Stimulated activated CD4-positive, alpha-beta T cell treated with anti-CD3 and anti-CD28 coated beads, Interleukin-1b, Interleukin-23, amount 100 ng/mL, for 48 hours (primary cell): ENCODE measurements around the gene LRRC2.

Source experiments
- DNase-seq: peaks from one replicate; pipeline ENCODE4 v3.0.0-alpha.2; 2020

LRRC2 gene

GRCh38 chr3:46472736-46473135, 93.4 kb downstream of the LRRC2 start:
- no peak for DNase-seq

- DNase-seq = no peak
Observed at GRCh38 chr3:46471371-46471914, 94.7 kb downstream of the LRRC2 start.

GRCh38 chr3:46470831-46471230, 95.3 kb downstream of the LRRC2 start:
- DNase-seq = no peak

DNA sequence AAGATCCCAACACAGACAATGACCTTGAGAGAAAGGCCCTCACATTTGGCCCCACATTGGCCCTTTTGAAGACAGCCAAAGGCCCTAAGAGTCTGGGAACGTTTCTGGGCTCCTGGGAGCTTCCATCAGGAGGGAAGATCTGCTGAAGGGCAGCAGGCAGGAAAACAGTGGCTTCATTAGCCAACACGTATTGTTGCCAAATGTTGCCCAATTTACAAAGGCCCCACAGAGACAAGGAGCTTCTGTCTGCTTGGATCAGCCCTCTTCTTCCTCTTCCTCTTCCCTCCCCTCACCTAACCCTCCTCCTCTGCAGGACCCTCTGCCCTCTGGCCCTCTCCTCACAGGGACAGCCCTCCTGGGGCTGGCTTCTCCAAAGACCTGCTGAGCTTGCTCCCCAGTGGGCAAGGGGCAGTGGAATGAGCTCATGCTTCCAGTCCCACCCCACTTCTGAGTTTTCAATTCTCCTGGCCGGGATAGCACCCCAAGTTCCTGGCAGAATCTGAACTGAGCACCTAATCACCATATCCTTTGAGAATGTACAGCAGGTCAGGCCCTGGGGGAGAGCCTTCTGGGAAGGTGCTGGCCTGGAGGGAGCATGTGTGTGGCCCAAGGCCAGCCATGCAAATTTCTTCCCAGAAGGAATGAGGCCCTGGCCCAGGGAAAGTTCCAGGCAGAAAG, 96.3 kb downstream of the LRRC2 start:
- DNase-seq = no peak

DNA sequence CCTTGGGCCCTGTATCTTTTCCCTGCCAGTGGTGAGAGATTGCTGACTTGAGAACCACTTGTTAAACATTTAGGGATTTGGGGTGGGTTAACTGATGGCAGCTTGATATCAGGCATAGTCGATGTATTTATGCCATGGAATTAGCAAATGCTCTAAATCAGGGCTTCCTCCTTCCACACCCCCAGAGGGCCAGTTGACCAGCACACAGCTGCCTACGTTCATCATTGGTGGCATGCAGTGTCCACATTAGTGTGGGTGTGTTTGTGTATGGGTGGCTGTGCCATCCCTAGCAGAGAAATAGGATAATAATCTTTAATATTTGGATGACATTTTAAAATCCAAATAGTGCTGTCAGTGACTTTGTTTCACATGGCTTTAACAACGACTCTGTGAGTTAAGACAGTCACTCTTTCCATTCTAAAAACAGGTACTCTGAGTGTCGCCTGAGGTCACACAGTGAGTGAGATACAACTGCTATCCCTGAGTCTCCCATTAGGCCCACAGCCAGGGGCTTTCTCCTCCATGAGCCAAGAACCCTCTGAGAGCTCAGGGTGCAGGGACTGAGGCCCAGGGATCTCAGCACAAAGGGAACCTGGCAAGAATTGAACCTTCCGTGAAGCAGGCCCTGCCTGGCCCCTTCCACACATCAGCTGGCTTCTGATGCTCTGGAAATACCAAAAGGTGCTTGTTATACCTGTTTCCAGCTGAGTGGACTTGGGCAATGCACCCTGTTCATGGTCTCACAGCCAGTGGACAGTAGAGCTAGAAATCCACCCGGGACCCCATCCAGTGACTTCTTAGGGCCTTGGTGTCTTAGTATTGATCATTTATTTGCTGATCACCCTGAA, 97.1 kb downstream of the LRRC2 start:
- DNase-seq = no peak

- DNase-seq = no peak
Observed at GRCh38 chr3:46467562-46467961, 98.5 kb downstream of the LRRC2 start.

GRCh38 chr3:46466871-46467403, 99.2 kb downstream of the LRRC2 start:
- no peak for DNase-seq

- DNase-seq = no peak
Observed at GRCh38 chr3:46466273-46466672, 99.8 kb downstream of the LRRC2 start.
